ENCODE data around the gene KCNMA1.

DNA sequence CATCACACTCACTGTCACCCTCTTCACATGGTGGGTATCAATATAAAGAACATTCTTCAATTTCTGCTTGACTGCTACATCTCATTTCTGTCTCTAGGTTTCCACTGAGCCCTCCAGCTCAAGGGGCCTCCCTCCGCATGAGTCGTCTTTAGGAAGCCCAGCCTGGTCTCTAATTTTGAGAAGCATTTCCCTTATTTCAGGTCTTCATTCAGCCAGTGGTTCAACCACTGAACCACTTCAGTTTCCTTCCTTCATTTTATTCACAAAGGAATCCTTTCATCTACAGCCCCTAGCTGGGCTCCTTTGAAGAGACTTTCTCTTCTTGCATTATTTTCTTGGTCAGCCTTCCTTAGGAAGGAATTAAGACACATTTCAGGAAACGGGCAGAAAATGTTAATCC, 257.4 kb downstream of the KCNMA1 start:
- TF ChIP-seq POLR2A (IDR thresholded peaks at IDR 0.05; ENCODE audit: extremely low read depth, insufficient read length), result no peak
- TF ChIP-seq, protein P1, sequence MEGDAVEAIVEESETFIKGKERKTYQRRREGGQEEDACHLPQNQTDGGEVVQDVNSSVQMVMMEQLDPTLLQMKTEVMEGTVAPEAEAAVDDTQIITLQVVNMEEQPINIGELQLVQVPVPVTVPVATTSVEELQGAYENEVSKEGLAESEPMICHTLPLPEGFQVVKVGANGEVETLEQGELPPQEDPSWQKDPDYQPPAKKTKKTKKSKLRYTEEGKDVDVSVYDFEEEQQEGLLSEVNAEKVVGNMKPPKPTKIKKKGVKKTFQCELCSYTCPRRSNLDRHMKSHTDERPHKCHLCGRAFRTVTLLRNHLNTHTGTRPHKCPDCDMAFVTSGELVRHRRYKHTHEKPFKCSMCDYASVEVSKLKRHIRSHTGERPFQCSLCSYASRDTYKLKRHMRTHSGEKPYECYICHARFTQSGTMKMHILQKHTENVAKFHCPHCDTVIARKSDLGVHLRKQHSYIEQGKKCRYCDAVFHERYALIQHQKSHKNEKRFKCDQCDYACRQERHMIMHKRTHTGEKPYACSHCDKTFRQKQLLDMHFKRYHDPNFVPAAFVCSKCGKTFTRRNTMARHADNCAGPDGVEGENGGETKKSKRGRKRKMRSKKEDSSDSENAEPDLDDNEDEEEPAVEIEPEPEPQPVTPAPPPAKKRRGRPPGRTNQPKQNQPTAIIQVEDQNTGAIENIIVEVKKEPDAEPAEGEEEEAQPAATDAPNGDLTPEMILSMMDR (IDR thresholded peaks at IDR 0.05; ENCODE audit: low read depth, low read length), result no peak
- no peak for TF ChIP-seq MYC (IDR thresholded peaks at IDR 0.05; ENCODE audit: low read depth, low read length)
- TF ChIP-seq, protein P2, sequence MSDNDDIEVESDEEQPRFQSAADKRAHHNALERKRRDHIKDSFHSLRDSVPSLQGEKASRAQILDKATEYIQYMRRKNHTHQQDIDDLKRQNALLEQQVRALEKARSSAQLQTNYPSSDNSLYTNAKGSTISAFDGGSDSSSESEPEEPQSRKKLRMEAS (IDR thresholded peaks at IDR 0.05; ENCODE audit: low read depth, low read length), result no peak

Measured in NB4 (cell line).